ENCODE results near the gene SEC23A.

GRCh38 chr14:38992067-38992844 is 110.8 kb downstream of the SEC23A start:
- no peak for TF ChIP-seq CTCF (conservative IDR thresholded peaks at IDR 0.05; ENCODE audit: low read length)
- TF ChIP-seq EZH2phosphoT487 (IDR thresholded peaks at IDR 0.05; ENCODE audit: borderline replicate concordance), result no peak
